ENCODE results near the gene CCR9.

CCR9 gene

GRCh38 chr3:45873036-45873435, 13.3 kb upstream of the CCR9 start:
- no peak for DNase-seq

- DNase-seq = no peak
Observed at GRCh38 chr3:45873638-45874037, 12.7 kb upstream of the CCR9 start.

- no peak for DNase-seq
Observed at GRCh38 chr3:45874677-45875346, 11.5 kb upstream of the CCR9 start.

- no peak for DNase-seq
Observed at GRCh38 chr3:45878124-45878523, 8.2 kb upstream of the CCR9 start.

GRCh38 chr3:45880725-45881077, 5.6 kb upstream of the CCR9 start:
- DNase-seq = no peak

GRCh38 chr3:45881078-45882022, 5.0 kb upstream of the CCR9 start:
- DNase-seq = no peak

- no peak for DNase-seq
Observed at GRCh38 chr3:45884368-45885201, 1.8 kb upstream of the CCR9 start.

GRCh38 chr3:45887285-45887684, 942 bp downstream of the CCR9 start:
- no peak for DNase-seq

GRCh38 chr3:45887759-45888511, 1.6 kb downstream of the CCR9 start:
- DNase-seq = no peak

- DNase-seq = no peak
Observed at GRCh38 chr3:45889337-45889736, 3.0 kb downstream of the CCR9 start.

- DNase-seq = peak; percentile 12
Observed at GRCh38 chr3:45890405-45890804, 4.1 kb downstream of the CCR9 start.

GRCh38 chr3:45892161-45892560, 5.8 kb downstream of the CCR9 start:
- no peak for DNase-seq

GRCh38 chr3:45894015-45894414, 7.7 kb downstream of the CCR9 start:
- no peak for DNase-seq

GRCh38 chr3:45895686-45896468, 9.5 kb downstream of the CCR9 start:
- DNase-seq = peak; percentile 41

GRCh38 chr3:45896956-45897355, 10.6 kb downstream of the CCR9 start:
- DNase-seq = no peak

- DNase-seq = no peak
Observed at GRCh38 chr3:45904931-45905330, 18.6 kb downstream of the CCR9 start.

GRCh38 chr3:45905755-45906154, 19.4 kb downstream of the CCR9 start:
- no peak for DNase-seq

GRCh38 chr3:45906681-45907407, 20.5 kb downstream of the CCR9 start:
- no peak for DNase-seq

GRCh38 chr3:45907769-45908705, 21.7 kb downstream of the CCR9 start:
- no peak for DNase-seq

- DNase-seq = no peak
Observed at GRCh38 chr3:45908761-45909160, 22.4 kb downstream of the CCR9 start.

All from NCI-H146 (cell line).